HepG2 (cell line): ENCODE data around the gene C2. TPM values are rescaled to one million over a fixed set of nuclear protein-coding genes. Genes with fewer than 3 reads are reported as not detected.

Experiments
- EEA1 ChIP-seq: sonication (generic); formaldehyde crosslinking; IDR thresholded peaks from 2 replicates; pipeline ENCODE4 v1.5.1; 2020; ENCODE audit warnings: mild to moderate bottlenecking, missing genetic modification reagents, borderline replicate concordance
- FOSL1 ChIP-seq: sonication (generic); formaldehyde crosslinking; IDR thresholded peaks from 2 replicates; pipeline ENCODE4 v1.9.0; 2021; ENCODE audit warnings: missing genetic modification reagents, borderline replicate concordance
- HOXD1 ChIP-seq: sonication (generic); formaldehyde crosslinking; IDR thresholded peaks from 2 replicates; pipeline ENCODE4 v1.5.0; 2020; ENCODE audit warnings: missing genetic modification reagents
- IKZF1 ChIP-seq: fragments of 450-650 bp; IDR thresholded peaks from 2 replicates; pipeline ENCODE4 v1.7.1; 2016
- TARDBP ChIP-seq: sonication (generic); formaldehyde crosslinking; IDR thresholded peaks from 2 replicates; pipeline ENCODE4 v1.8.0; 2022; ENCODE audit warnings: mild to moderate bottlenecking, missing genetic modification reagents
- ZNF20 ChIP-seq: sonication (generic); formaldehyde crosslinking; IDR thresholded peaks from 2 replicates; pipeline ENCODE4 v1.4.0; 2020; ENCODE audit warnings: mild to moderate bottlenecking, moderate library complexity, missing genetic modification reagents
- ZNF329 ChIP-seq: sonication (generic); formaldehyde crosslinking; IDR thresholded peaks from 2 replicates; pipeline ENCODE4 v1.9.0; 2021; ENCODE audit warnings: low read depth, mild to moderate bottlenecking, missing genetic modification reagents
- ZNF570 ChIP-seq: sonication (generic); formaldehyde crosslinking; IDR thresholded peaks from 2 replicates; pipeline ENCODE4 v1.4.0; 2020; ENCODE audit warnings: mild to moderate bottlenecking, missing genetic modification reagents, borderline replicate concordance
- ZNF574 ChIP-seq: sonication (generic); formaldehyde crosslinking; IDR thresholded peaks from 2 replicates; pipeline ENCODE4 v1.4.0; 2020; ENCODE audit warnings: missing genetic modification reagents
- ZNF839 ChIP-seq: sonication (generic); formaldehyde crosslinking; IDR thresholded peaks from 2 replicates; pipeline ENCODE4 v1.4.0; 2020; ENCODE audit warnings: missing genetic modification reagents, mild to moderate bottlenecking, borderline replicate concordance
- polyA plus RNA-seq, 8 experiments: library from polyadenylated mRNA; depleted of rRNA in 3 of 8; stranded (reverse) in 7 of 8; unstranded in 1 of 8; fragments of >200 nt; fragmentation: Illumina TruSeq in 4 of 8; extraction: Trizol in 4 of 8; gene quantifications; 2 replicates each; pipeline versions ENCODE4 v1.2.1 to v1.2.3, GENCODE V29; 2011 to 2016; ENCODE audit warnings: low read depth in 4 of 8, missing spikeins in 1 of 8, mixed read lengths in 1 of 8; ENCODE audit not compliant: insufficient read depth in 1 of 8
- total RNA-seq, 5 experiments: library from RNA; depleted of rRNA; stranded (reverse); fragments of >200 nt; fragmentation: Illumina TruSeq; extraction: Trizol; gene quantifications; 2 replicates each; pipeline ENCODE4 v1.2.3, GENCODE V29; 2016; ENCODE audit warnings: low read depth in 1 of 5
- TF ChIP-seq, protein P1 (sequence below): sonication (generic); formaldehyde crosslinking; IDR thresholded peaks from 2 replicates; pipeline ENCODE4 v1.4.0; 2020; ENCODE audit warnings: mild to moderate bottlenecking, missing genetic modification reagents, borderline replicate concordance
- TF ChIP-seq, protein P2 (sequence below): sonication (generic); formaldehyde crosslinking; IDR thresholded peaks from 2 replicates; pipeline ENCODE4 v1.4.0; 2020; ENCODE audit warnings: mild to moderate bottlenecking, missing genetic modification reagents
- TF ChIP-seq, protein P3 (sequence below): fragments of 450-650 bp; IDR thresholded peaks from 2 replicates; pipeline ENCODE4 v1.6.1; 2017; ENCODE audit warnings: mild to moderate bottlenecking
- TF ChIP-seq, protein P4 (sequence below): sonication (generic); formaldehyde crosslinking; IDR thresholded peaks from 2 replicates; pipeline ENCODE4 v1.8.1; 2023; ENCODE audit warnings: missing genetic modification reagents, mild to moderate bottlenecking, borderline replicate concordance
- TF ChIP-seq, protein P5 (sequence below): sonication (generic); formaldehyde crosslinking; IDR thresholded peaks from 2 replicates; pipeline ENCODE4 v1.9.0; 2021; ENCODE audit warnings: missing genetic modification reagents, mild to moderate bottlenecking, borderline replicate concordance

Gene C2
- total and polyA plus RNA-seq, 2 of the 13 experiments (the other 11 are each of a cell fraction or from before 2014, with no cell fraction given): 165 to 307 TPM

- TF ChIP-seq EEA1 (CRISPR knock-in tag): peak; percentile 59; the same call in 1 of the 2 replicates
- TF ChIP-seq, protein P1, sequence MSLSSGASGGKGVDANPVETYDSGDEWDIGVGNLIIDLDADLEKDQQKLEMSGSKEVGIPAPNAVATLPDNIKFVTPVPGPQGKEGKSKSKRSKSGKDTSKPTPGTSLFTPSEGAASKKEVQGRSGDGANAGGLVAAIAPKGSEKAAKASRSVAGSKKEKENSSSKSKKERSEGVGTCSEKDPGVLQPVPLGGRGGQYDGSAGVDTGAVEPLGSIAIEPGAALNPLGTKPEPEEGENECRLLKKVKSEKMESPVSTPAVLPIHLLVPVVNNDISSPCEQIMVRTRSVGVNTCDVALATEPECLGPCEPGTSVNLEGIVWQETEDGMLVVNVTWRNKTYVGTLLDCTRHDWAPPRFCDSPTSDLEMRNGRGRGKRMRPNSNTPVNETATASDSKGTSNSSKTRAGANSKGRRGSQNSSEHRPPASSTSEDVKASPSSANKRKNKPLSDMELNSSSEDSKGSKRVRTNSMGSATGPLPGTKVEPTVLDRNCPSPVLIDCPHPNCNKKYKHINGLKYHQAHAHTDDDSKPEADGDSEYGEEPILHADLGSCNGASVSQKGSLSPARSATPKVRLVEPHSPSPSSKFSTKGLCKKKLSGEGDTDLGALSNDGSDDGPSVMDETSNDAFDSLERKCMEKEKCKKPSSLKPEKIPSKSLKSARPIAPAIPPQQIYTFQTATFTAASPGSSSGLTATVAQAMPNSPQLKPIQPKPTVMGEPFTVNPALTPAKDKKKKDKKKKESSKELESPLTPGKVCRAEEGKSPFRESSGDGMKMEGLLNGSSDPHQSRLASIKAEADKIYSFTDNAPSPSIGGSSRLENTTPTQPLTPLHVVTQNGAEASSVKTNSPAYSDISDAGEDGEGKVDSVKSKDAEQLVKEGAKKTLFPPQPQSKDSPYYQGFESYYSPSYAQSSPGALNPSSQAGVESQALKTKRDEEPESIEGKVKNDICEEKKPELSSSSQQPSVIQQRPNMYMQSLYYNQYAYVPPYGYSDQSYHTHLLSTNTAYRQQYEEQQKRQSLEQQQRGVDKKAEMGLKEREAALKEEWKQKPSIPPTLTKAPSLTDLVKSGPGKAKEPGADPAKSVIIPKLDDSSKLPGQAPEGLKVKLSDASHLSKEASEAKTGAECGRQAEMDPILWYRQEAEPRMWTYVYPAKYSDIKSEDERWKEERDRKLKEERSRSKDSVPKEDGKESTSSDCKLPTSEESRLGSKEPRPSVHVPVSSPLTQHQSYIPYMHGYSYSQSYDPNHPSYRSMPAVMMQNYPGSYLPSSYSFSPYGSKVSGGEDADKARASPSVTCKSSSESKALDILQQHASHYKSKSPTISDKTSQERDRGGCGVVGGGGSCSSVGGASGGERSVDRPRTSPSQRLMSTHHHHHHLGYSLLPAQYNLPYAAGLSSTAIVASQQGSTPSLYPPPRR (CRISPR knock-in tag): peak; percentile 91
- no peak for TF ChIP-seq ZNF570 (CRISPR knock-in tag)
- peak; percentile 99 for TF ChIP-seq TARDBP (CRISPR knock-in tag)
- TF ChIP-seq HOXD1: 0 out of 2 replicates have a peak, but pooled peaks have one; percentile 43
- TF ChIP-seq, protein P2, sequence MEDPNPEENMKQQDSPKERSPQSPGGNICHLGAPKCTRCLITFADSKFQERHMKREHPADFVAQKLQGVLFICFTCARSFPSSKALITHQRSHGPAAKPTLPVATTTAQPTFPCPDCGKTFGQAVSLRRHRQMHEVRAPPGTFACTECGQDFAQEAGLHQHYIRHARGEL (CRISPR knock-in tag): no peak
- TF ChIP-seq, protein P3, sequence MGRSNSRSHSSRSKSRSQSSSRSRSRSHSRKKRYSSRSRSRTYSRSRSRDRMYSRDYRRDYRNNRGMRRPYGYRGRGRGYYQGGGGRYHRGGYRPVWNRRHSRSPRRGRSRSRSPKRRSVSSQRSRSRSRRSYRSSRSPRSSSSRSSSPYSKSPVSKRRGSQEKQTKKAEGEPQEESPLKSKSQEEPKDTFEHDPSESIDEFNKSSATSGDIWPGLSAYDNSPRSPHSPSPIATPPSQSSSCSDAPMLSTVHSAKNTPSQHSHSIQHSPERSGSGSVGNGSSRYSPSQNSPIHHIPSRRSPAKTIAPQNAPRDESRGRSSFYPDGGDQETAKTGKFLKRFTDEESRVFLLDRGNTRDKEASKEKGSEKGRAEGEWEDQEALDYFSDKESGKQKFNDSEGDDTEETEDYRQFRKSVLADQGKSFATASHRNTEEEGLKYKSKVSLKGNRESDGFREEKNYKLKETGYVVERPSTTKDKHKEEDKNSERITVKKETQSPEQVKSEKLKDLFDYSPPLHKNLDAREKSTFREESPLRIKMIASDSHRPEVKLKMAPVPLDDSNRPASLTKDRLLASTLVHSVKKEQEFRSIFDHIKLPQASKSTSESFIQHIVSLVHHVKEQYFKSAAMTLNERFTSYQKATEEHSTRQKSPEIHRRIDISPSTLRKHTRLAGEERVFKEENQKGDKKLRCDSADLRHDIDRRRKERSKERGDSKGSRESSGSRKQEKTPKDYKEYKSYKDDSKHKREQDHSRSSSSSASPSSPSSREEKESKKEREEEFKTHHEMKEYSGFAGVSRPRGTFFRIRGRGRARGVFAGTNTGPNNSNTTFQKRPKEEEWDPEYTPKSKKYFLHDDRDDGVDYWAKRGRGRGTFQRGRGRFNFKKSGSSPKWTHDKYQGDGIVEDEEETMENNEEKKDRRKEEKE: no peak
- TF ChIP-seq, protein P4, sequence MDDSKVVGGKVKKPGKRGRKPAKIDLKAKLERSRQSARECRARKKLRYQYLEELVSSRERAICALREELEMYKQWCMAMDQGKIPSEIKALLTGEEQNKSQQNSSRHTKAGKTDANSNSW (CRISPR knock-in tag): no peak
- TF ChIP-seq ZNF20: no peak
- TF ChIP-seq, protein P5, sequence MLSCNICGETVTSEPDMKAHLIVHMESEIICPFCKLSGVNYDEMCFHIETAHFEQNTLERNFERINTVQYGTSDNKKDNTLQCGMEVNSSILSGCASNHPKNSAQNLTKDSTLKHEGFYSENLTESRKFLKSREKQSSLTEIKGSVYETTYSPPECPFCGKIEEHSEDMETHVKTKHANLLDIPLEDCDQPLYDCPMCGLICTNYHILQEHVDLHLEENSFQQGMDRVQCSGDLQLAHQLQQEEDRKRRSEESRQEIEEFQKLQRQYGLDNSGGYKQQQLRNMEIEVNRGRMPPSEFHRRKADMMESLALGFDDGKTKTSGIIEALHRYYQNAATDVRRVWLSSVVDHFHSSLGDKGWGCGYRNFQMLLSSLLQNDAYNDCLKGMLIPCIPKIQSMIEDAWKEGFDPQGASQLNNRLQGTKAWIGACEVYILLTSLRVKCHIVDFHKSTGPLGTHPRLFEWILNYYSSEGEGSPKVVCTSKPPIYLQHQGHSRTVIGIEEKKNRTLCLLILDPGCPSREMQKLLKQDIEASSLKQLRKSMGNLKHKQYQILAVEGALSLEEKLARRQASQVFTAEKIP: no peak
- TF ChIP-seq ZNF839 (CRISPR knock-in tag): no peak
- no peak for TF ChIP-seq FOSL1
- TF ChIP-seq ZNF574 (CRISPR knock-in tag): peak; percentile 77
- TF ChIP-seq ZNF329 (CRISPR knock-in tag): no peak
- TF ChIP-seq IKZF1: no peak
Observed at GRCh38 chr6:31927242-31927862, at the start of gene C2 (continued).
